Trophoblast cell (in vitro differentiated cells and primary cell): ENCODE results near the gene ACVR1B.
"Not testable (repeated sequence)": the region's sequence is repeated elsewhere in the genome, so short reads cannot be mapped to it uniquely, and the experiment has no call there.

Source experiments
- DNase-seq, 2 donors: peaks; one replicate each; pipeline ENCODE4 v3.0.0-alpha.2; 2016
- H2AFZ ChIP-seq: 2 replicates; pipeline ENCODE4 v1.6.1; 2013; ENCODE audit warnings: low read length, moderate library complexity, mild to moderate bottlenecking; ENCODE audit not compliant: insufficient read depth, poor library complexity
- H2AK5ac ChIP-seq: 2 replicates; pipeline ENCODE4 v1.6.1; 2013; ENCODE audit warnings: mild to moderate bottlenecking, low read length
- H2BK120ac ChIP-seq: 2 replicates; pipeline ENCODE4 v1.6.1; 2013; ENCODE audit warnings: low read length, mild to moderate bottlenecking, moderate library complexity; ENCODE audit not compliant: insufficient read depth, poor library complexity
- H2BK12ac ChIP-seq: 2 replicates; pipeline ENCODE4 v1.6.1; 2013; ENCODE audit warnings: mild to moderate bottlenecking, low read length, moderate library complexity
- H2BK5ac ChIP-seq: 2 replicates; pipeline ENCODE4 v1.6.1; 2013; ENCODE audit warnings: low read length, low read depth, moderate library complexity, mild to moderate bottlenecking; ENCODE audit not compliant: poor library complexity
- H3K14ac ChIP-seq: 2 replicates; pipeline ENCODE4 v1.6.1; 2013; ENCODE audit warnings: mild to moderate bottlenecking, low read length
- H3K18ac ChIP-seq: 2 replicates; pipeline ENCODE4 v1.6.1; 2013; ENCODE audit warnings: mild to moderate bottlenecking, low read length
- H3K23ac ChIP-seq: 2 replicates; pipeline ENCODE4 v1.6.1; 2013; ENCODE audit warnings: low read length
- H3K27ac ChIP-seq: 2 replicates; pipeline ENCODE4 v1.5.1; 2013; ENCODE audit warnings: low read depth, mild to moderate bottlenecking, inconsistent platforms, low read length, moderate library complexity
- H3K27me3 ChIP-seq: 2 replicates; pipeline ENCODE4 v1.6.1; 2013; ENCODE audit warnings: inconsistent platforms, mild to moderate bottlenecking, low read length, moderate library complexity; ENCODE audit not compliant: insufficient read depth
- H3K36me3 ChIP-seq, 2 experiments: 1 replicate in 1 of 2; 2 replicates in 1 of 2; pipeline ENCODE4 v1.6.1; 2013; ENCODE audit warnings: low read length in 2 of 2, mild to moderate bottlenecking in 2 of 2, moderate library complexity in 1 of 2; ENCODE audit not compliant: insufficient read depth in 2 of 2, control insufficient read depth in 1 of 2
- H3K4ac ChIP-seq: 2 replicates; pipeline ENCODE4 v1.6.1; 2013; ENCODE audit warnings: low read depth, mild to moderate bottlenecking, low read length, moderate library complexity
- H3K4me1 ChIP-seq, 2 experiments: 1 replicate in 1 of 2; 2 replicates in 1 of 2; pipeline ENCODE4 v1.6.1; 2013; ENCODE audit warnings: low read length in 2 of 2, mild to moderate bottlenecking in 2 of 2, moderate library complexity in 1 of 2; ENCODE audit not compliant: insufficient read depth in 2 of 2, control insufficient read depth in 1 of 2
- H3K4me2 ChIP-seq: 2 replicates; pipeline ENCODE4 v1.6.1; 2013; ENCODE audit warnings: inconsistent platforms, mild to moderate bottlenecking, low read length, moderate library complexity
- H3K4me3 ChIP-seq: 2 replicates; pipeline ENCODE4 v1.5.1; 2013; ENCODE audit warnings: mild to moderate bottlenecking, low read depth, low read length, inconsistent platforms
- H3K79me1 ChIP-seq: one replicate; pipeline ENCODE4 v1.6.1; 2013; ENCODE audit warnings: low read length
- H3K79me2 ChIP-seq: 2 replicates; pipeline ENCODE4 v1.6.1; 2013; ENCODE audit warnings: low read length, mild to moderate bottlenecking; ENCODE audit not compliant: control insufficient read depth, insufficient read depth, poor library complexity
- H3K9ac ChIP-seq: 2 replicates; pipeline ENCODE4 v1.6.1; 2013; ENCODE audit warnings: mild to moderate bottlenecking, low read length
- H3K9me3 ChIP-seq: 2 replicates; pipeline ENCODE4 v1.6.1; 2013; ENCODE audit warnings: low read depth, mild to moderate bottlenecking, control low read depth, inconsistent platforms, low read length; ENCODE audit not compliant: insufficient read depth
- H4K12ac ChIP-seq: 2 replicates; pipeline ENCODE4 v1.6.1; 2013; ENCODE audit warnings: low read depth, mild to moderate bottlenecking, low read length, moderate library complexity
- H4K8ac ChIP-seq: 2 replicates; pipeline ENCODE4 v1.6.1; 2013; ENCODE audit warnings: low read depth, mild to moderate bottlenecking, low read length, moderate library complexity
- H4K91ac ChIP-seq: one replicate; pipeline ENCODE4 v1.6.1; 2013; ENCODE audit warnings: low read depth, mild to moderate bottlenecking, low read length, moderate library complexity
- WGBS: extraction: QIAGEN DNeasy Blood & Tissue Kit; methylation state at CpG from one replicate; pipeline ENCODE4 v1.1.7; 2013; ENCODE audit warnings: missing lambda C conversion rate; ENCODE audit not compliant: insufficient read length, insufficient coverage; ENCODE audit errors: extremely low coverage; 5-methylcytosine and 5-hydroxymethylcytosine counted together

ACVR1B gene

DNA sequence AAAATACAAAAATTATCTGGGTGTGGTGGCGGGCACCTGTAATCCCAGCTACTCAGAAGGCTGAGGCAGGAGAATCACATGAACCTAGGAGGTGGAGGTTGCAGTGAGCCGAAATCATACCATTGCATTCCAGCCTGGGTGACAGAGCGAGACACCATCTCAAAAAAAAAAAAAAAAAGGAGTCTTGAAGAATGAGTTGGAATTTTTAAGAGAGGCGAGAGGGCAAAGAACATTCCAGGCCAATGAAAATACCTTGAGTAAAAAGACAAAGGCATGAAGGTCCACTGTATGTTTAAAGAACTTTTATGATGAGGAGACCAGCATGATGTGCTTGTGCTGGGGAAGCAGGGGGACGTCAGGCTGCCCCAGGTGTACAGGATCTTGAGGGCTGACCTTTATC, 27.8 kb downstream of the ACVR1B start:
- not testable (repeated sequence) for H3K79me1 ChIP-seq, H4K91ac ChIP-seq, H2BK12ac ChIP-seq, H3K14ac ChIP-seq, H3K9ac ChIP-seq, H3K18ac ChIP-seq, H2AK5ac ChIP-seq, H4K8ac ChIP-seq, H4K12ac ChIP-seq, H3K4ac ChIP-seq, H3K4me2 ChIP-seq, H3K79me2 ChIP-seq, H2BK120ac ChIP-seq, H3K4me1 ChIP-seq, H2AFZ ChIP-seq, H3K27me3 ChIP-seq, H3K23ac ChIP-seq, H3K4me3 ChIP-seq, H3K27ac ChIP-seq, H2BK5ac ChIP-seq, H3K9me3 ChIP-seq
- WGBS = no CpG with 5 or more reads among the region's 5 CpGs
- H3K36me3 ChIP-seq = peaks cover 2 to 26% of the 10 kb centered on the region in 2 experiments
- DNase-seq = peak; percentile 63 to 86

DNA sequence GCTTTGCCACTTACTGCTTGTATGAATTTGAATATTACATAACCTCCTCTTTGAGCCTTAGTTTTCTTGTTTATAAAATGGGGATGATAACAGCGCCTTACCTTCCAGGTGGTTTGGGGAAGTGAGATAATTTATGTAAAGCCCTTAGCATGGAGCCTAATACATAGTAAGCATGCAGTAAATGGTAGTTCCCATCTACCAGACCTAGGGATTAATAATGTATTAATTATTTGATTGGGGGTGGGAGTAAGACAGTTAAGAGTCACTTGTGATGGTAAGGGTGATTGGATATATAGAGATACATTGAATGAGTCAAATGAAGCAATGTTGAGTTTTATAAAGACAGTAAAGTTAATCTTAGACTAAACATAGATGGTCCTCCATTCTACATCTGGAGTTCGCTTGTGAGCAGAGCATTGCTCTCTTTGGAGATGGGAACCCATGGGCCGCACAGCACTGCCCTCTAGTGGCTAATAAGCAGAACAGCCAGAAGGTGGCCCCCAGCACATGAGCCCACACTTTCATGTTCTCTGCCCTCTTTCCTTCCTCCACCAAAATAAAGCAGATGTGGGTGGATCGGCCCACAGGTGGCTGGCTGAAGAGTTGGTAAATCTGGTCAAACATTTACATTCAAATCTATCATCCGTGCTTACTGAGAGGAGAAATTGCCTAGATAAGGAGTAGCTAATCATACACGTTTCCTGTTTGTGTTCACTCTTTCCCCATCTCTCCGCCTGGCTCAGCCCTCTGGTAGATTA, 28.7 kb downstream of the ACVR1B start:
- no peak overlapping the region for H4K91ac ChIP-seq
- H3K4me3 ChIP-seq = no peak overlapping the region
- no peak overlapping the region for H2BK12ac ChIP-seq
- no peak overlapping the region for H3K9ac ChIP-seq
- H3K79me2 ChIP-seq = no peaks in the 10 kb centered on the region
- H2AK5ac ChIP-seq = no peak overlapping the region
- no peak overlapping the region for H4K12ac ChIP-seq
- peaks cover 3% of the 10 kb centered on the region for H3K9me3 ChIP-seq
- H3K27ac ChIP-seq = no peak overlapping the region
- H3K14ac ChIP-seq = no peak overlapping the region
- no peak overlapping the region for H3K18ac ChIP-seq
- H4K8ac ChIP-seq = no peak overlapping the region
- H3K27me3 ChIP-seq = no peaks in the 10 kb centered on the region
- no peak overlapping the region for H2BK5ac ChIP-seq
- DNase-seq = peak; percentile 67 to 87
- WGBS = no CpG with 5 or more reads among the region's 7 CpGs
- no peak overlapping the region for H3K4me2 ChIP-seq
- H3K36me3 ChIP-seq = peaks cover 5 to 31% of the 10 kb centered on the region in 2 experiments
- H2BK120ac ChIP-seq = no peak overlapping the region
- no peak overlapping the region for H3K4ac ChIP-seq
- no peak overlapping the region for H2AFZ ChIP-seq
- no peaks in the 10 kb centered on the region for H3K4me1 ChIP-seq
- no peak overlapping the region for H3K23ac ChIP-seq
- no peaks in the 10 kb centered on the region for H3K79me1 ChIP-seq

DNA sequence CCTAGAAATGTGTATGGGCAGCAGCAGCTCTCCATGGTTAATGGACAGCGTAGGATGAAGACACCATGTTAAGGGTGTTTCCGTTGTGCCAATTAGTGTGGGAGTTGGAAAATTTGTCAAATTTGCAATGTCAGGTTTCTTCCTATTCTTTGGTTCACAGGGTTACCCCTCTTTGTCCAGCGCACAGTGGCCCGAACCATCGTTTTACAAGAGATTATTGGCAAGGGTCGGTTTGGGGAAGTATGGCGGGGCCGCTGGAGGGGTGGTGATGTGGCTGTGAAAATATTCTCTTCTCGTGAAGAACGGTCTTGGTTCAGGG, 29.3 kb downstream of the ACVR1B start:
- Histone ChIP-seq H3K18ac (no peak overlapping the region), H3K14ac (no peak overlapping the region), H3K4me3 (no peak overlapping the region), H3K23ac (no peak overlapping the region), H4K8ac (no peak overlapping the region), H3K79me2 (no peaks in the 10 kb centered on the region), H3K36me3 (peaks cover 5 to 35% of the 10 kb centered on the region in 2 experiments), H3K79me1 (no peaks in the 10 kb centered on the region), H2BK5ac (no peak overlapping the region), H2AK5ac (no peak overlapping the region), H2BK120ac (no peak overlapping the region), H3K4me1 (no peaks in the 10 kb centered on the region), H4K91ac (no peak overlapping the region), H2AFZ (no peak overlapping the region), H4K12ac (no peak overlapping the region), H3K9me3 (peaks cover 3% of the 10 kb centered on the region), H3K9ac (no peak overlapping the region), H2BK12ac (no peak overlapping the region), H3K4ac (no peak overlapping the region), H3K27me3 (no peaks in the 10 kb centered on the region), H3K27ac (no peak overlapping the region), H3K4me2 (no peak overlapping the region)
- no peak for DNase-seq
- no CpG with 5 or more reads among the region's 10 CpGs for WGBS

DNA sequence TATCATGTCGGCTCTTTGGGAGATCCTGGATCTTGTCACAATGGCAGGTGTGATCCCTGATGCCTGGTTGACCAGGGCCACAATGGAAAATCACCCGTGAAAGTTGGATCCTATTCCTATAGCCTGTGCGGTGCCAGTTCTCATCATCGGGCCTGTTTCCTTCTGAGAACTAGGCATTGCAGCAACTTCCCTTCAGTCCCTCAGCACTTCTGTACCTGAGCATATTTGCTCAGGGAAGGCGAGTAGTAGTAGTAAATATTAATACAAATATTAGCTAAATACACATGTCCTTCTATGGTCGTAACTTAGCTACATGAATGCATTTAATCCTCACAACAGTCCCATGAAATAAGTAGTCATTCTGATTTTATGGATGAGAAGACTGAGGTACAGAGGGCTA, 33.2 kb downstream of the ACVR1B start:
- H2BK12ac ChIP-seq = no peak overlapping the region
- no peak overlapping the region for H2BK5ac ChIP-seq
- no CpG with 5 or more reads among the region's 6 CpGs for WGBS
- no peaks in the 10 kb centered on the region for H3K79me1 ChIP-seq
- peaks cover 1% of the 10 kb centered on the region for H3K9me3 ChIP-seq
- H3K14ac ChIP-seq = no peak overlapping the region
- no peak overlapping the region for H3K9ac ChIP-seq
- no peak for DNase-seq
- no peak overlapping the region for H3K4ac ChIP-seq
- no peak overlapping the region for H3K18ac ChIP-seq
- H2BK120ac ChIP-seq = no peak overlapping the region
- H3K4me1 ChIP-seq = no peaks in the 10 kb centered on the region
- H4K12ac ChIP-seq = no peak overlapping the region
- no peak overlapping the region for H2AFZ ChIP-seq
- H3K4me2 ChIP-seq = no peak overlapping the region
- H3K27ac ChIP-seq = no peak overlapping the region
- H4K8ac ChIP-seq = no peak overlapping the region
- no peak overlapping the region for H4K91ac ChIP-seq
- no peak overlapping the region for H2AK5ac ChIP-seq
- H3K27me3 ChIP-seq = no peaks in the 10 kb centered on the region
- H3K4me3 ChIP-seq = no peak overlapping the region
- H3K36me3 ChIP-seq = peaks cover 5 to 28% of the 10 kb centered on the region in 2 experiments
- H3K79me2 ChIP-seq = no peaks in the 10 kb centered on the region
- no peak overlapping the region for H3K23ac ChIP-seq
